ENCODE data around the gene TRAPPC2. TPM values are rescaled to one million over a fixed set of nuclear protein-coding genes. Genes with fewer than 3 reads are reported as not detected.
A peak's percentile ranks its signal among the peaks of the same experiment; 100 is the strongest.

Gene TRAPPC2
- 10 to 100 TPM; 13.1 to 20.4 (median 15.2) TPM for total RNA-seq

DNA sequence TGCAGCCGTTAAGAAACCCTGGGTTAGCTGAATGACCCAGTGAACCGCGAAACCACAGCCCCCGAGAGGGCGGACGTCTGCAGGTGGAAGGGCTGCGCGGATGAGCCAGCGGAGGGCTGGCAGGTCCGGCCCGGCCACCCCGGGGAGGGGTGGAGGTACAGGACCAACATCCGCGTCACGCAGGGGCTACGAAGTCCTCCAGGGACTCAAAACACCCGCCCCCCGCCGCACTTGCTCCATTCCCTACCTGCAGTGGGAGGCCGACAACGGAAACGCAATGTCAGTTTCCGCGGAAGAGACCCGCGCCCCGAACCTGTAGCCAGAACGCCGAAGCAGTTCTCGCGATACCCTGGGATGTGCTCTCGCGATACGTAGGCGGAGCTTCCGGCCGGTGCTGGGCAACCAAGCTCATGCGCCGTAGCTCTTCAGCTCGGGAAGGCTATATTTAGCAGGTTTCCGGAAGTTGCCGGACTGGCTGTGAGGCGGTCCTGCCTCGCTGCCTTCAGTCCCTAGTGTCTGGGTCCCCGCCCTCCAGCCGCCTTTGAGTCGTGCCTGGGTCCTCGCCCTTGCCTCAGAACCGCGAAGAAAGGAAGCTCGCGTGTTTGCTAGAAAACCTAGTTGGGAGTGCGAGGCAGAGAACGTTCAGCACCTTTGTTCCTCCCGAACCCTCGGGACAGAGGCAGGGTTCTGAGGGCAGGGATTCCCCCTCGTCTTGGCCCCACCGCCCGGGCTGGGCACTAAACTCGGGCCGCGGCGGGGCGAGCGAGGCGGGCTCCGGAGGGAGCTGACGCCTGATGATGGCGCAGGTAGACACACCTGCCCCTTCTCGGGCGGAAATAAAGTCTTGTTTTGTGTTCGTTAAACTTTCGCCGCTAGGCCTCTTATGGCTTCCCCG, at the start of gene TRAPPC2, which contains the start of gene OFD1:
Gene TRAPPC2, minus strand, starts transcription at position 343 of the 895 bp plus-strand sequence. CDS start 14,657 bp downstream, outside the sequence.
Gene OFD1, plus strand, starts transcription at position 471 of the 895 bp plus-strand sequence. Its CDS starts 324 bp downstream, at position 795.
- Histone ChIP-seq H3K4me3 (peak within 1 kb of the TSS; percentile 73 to 84 (median 78)), H3K27ac (replicated peaks in 1 of 4) (peak within 1 kb of the TSS; percentile 88 to 94 (median 90)), H3K4me1 (peaks cover 3 to 42% (median 39%) of the 10 kb centered on the region in 4 donors), H3K27me3 (no peaks in the 10 kb centered on the region), H3K9me3 (no peaks in the 10 kb centered on the region), H3K36me3 (peaks cover 0 to 5% (median under 1%) of the 10 kb centered on the region in 4 donors)
- 1% methylated on average over 29 of the region's 75 CpGs for WGBS
- intact Hi-C loops (cut with DNase I) = no loop called here
- DNase-seq (ENCODE audit: extremely low spot score) = peak; percentile 95
- TF ChIP-seq POLR2A (IDR thresholded peaks at IDR 0.05; ENCODE audit: low read depth) (peak; percentile 72), CTCF (IDR thresholded peaks at IDR 0.05) (no peak), EP300 (IDR thresholded peaks at IDR 0.05) (no peak), POLR2AphosphoS5 (IDR thresholded peaks at IDR 0.05) (peak; percentile 98)

- Histone ChIP-seq H3K9me3 (no peaks in the 10 kb centered on the region), H3K4me1 (peaks cover 0 to 14% (median 5%) of the 10 kb centered on the region in 4 donors), H3K4me3 (no peak overlapping the region), H3K27ac (replicated peaks in 1 of 4) (no peak overlapping the region), H3K27me3 (peaks cover 0 to 3% (median 0%) of the 10 kb centered on the region in 4 donors), H3K36me3 (peaks cover 0 to 1% (median 0%) of the 10 kb centered on the region in 4 donors)
- no peak for DNase-seq (ENCODE audit: extremely low spot score)
- TF ChIP-seq POLR2A (IDR thresholded peaks at IDR 0.05; ENCODE audit: low read depth) (no peak), CTCF (IDR thresholded peaks at IDR 0.05) (no peak), POLR2AphosphoS5 (IDR thresholded peaks at IDR 0.05) (no peak), EP300 (IDR thresholded peaks at IDR 0.05) (no peak)
- 66% methylated on average over 4 of the region's 7 CpGs for WGBS
- intact Hi-C loops (cut with DNase I) = no loop called here
Observed at GRCh38 chrX:13780868-13781427, 46.5 kb upstream of the TRAPPC2 start.

DNA sequence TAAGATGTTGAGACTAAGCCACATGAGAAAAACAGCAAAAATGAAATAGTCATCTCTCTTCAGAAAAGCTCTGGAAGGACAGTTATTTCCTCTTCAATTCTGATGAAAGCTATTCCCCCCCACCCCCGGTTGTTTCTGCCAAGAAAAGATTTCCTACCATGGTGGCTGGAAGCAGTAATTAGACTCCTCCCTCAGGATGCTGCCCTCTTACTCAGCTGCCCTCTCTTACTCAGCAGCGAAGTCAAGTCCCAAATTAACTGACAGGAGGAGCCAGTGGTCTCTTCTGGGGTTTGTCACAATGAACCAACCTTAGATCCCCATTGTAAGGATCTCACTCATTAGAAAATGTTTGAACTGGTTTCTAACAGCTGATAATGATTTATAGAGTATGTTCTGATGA, 44.5 kb upstream of the TRAPPC2 start:
- 54% methylated on average over 2 of the region's 2 CpGs for WGBS
- no peak for DNase-seq (ENCODE audit: extremely low spot score)
- Histone ChIP-seq H3K4me3 (no peak overlapping the region), H3K27me3 (peaks cover 0 to 3% (median 0%) of the 10 kb centered on the region in 4 donors), H3K9me3 (no peaks in the 10 kb centered on the region), H3K27ac (replicated peaks in 1 of 4) (peak overlapping the region in 1 of 4 donors; percentile 31), H3K4me1 (peaks cover 0 to 15% (median 6%) of the 10 kb centered on the region in 4 donors), H3K36me3 (peaks cover 0 to 18% (median 0%) of the 10 kb centered on the region in 4 donors)
- TF ChIP-seq CTCF (IDR thresholded peaks at IDR 0.05) = no peak
- TF ChIP-seq POLR2A (IDR thresholded peaks at IDR 0.05; ENCODE audit: low read depth) = no peak
- no peak for TF ChIP-seq EP300 (IDR thresholded peaks at IDR 0.05)
- no peak for TF ChIP-seq POLR2AphosphoS5 (IDR thresholded peaks at IDR 0.05)
- intact Hi-C loops (cut with DNase I) = no loop called here

DNA sequence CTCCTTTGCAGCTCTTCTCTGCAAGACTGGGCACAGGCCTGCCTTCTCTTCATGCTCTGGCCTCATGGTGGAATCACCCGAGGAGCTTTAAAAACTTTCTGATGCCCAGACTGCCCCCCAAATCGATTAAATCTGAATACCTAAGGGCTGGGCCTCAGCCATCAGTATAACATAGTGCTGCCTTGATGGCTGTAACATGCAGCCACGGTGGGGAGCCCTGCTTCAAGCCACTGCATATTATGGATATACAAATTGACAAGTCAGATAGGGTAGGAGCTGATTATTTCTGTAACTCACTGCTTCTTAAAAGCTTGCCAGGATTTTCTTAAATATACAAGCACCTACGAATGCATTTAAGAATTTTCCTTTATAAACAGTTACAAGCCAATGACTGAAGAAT, 42.0 kb upstream of the TRAPPC2 start:
- no peaks in the 10 kb centered on the region for H3K9me3 ChIP-seq
- peaks cover 0 to 18% (median 2%) of the 10 kb centered on the region in 4 donors for H3K36me3 ChIP-seq
- DNase-seq (ENCODE audit: extremely low spot score) = no peak
- intact Hi-C loops (cut with DNase I) = no loop called here
- peaks cover 0 to 15% (median 6%) of the 10 kb centered on the region in 4 donors for H3K4me1 ChIP-seq
- WGBS = 55% methylated on average over 4 of the region's 4 CpGs
- H3K4me3 ChIP-seq = no peak overlapping the region
- no peaks in the 10 kb centered on the region for H3K27me3 ChIP-seq
- H3K27ac ChIP-seq (replicated peaks in 1 of 4) = peak overlapping the region in 3 of 4 donors; percentile 30 to 56 (median 40)
- peak in 2 of 3 experiments; percentile 8 to 19 for TF ChIP-seq CTCF (IDR thresholded peaks at IDR 0.05)
- TF ChIP-seq POLR2A (IDR thresholded peaks at IDR 0.05; ENCODE audit: low read depth) = no peak

Data from esophagus muscularis mucosa (tissue), 4 donors.